GM12878 (cell line): ENCODE data around the gene NT5C1A.

Source experiments
- BCL3 ChIP-seq: IDR thresholded peaks from 2 replicates; pipeline ENCODE4 v1.6.1; 2011; ENCODE audit warnings: borderline replicate concordance, low read depth, mild to moderate bottlenecking, moderate library complexity, low read length; ENCODE audit not compliant: insufficient read depth, poor library complexity, severe bottlenecking
- CTCF ChIP-seq, 3 experiments: IDR thresholded peaks in 2 of 3; conservative IDR thresholded peaks in 1 of 3; 2 replicates each; pipeline ENCODE4 v1.5.1; 2011; ENCODE audit warnings: low read depth in 3 of 3, low read length in 3 of 3, mild to moderate bottlenecking in 3 of 3, control low read depth in 2 of 3, moderate library complexity in 2 of 3, inconsistent platforms in 1 of 3, mixed read lengths in 1 of 3; ENCODE audit not compliant: control insufficient read depth in 2 of 3, insufficient read depth in 1 of 3; ENCODE audit errors: extremely low read depth in 1 of 3
- RBBP5 ChIP-seq: fragments of 200-600 bp; sonication (generic); conservative IDR thresholded peaks from 2 replicates; pipeline ENCODE4 v1.6.1; 2016
- YY1 ChIP-seq: IDR thresholded peaks from 2 replicates; pipeline ENCODE4 v1.6.1; 2011; ENCODE audit warnings: low read depth, mild to moderate bottlenecking, low read length

GRCh38 chr1:39631361-39632322 lies 40.3 kb downstream of the NT5C1A start:
- TF ChIP-seq YY1 (no peak), CTCF (IDR thresholded peaks at IDR 0.05 in 2 of 3, conservative IDR thresholded peaks at IDR 0.05 in 1 of 3; ENCODE audit: control insufficient read depth in 2 of 3, extremely low read depth in 1 of 3, insufficient read depth in 1 of 3, low read depth in 3 of 3, low read length in 3 of 3) (no peak), BCL3 (peak; percentile 72), RBBP5 (no peak)
